ES-I3 (cell line): ENCODE results near the gene STPG1.

Source experiments
- H3K36me3 ChIP-seq: 2 replicates; pipeline ENCODE4 v1.6.1; 2013; ENCODE audit warnings: mild to moderate bottlenecking, low read length, control low read depth, moderate library complexity; ENCODE audit not compliant: insufficient read depth
- H3K4me1 ChIP-seq: 2 replicates; pipeline ENCODE4 v1.6.1; 2013; ENCODE audit warnings: mild to moderate bottlenecking, control low read depth, low read length; ENCODE audit not compliant: insufficient read depth
- H3K9ac ChIP-seq: 2 replicates; pipeline ENCODE4 v1.6.1; 2013; ENCODE audit warnings: low read depth, mild to moderate bottlenecking, low read length, moderate library complexity
- H3K9me3 ChIP-seq: 2 replicates; pipeline ENCODE4 v1.6.1; 2013; ENCODE audit warnings: mild to moderate bottlenecking, low read length, moderate library complexity; ENCODE audit not compliant: control insufficient read depth, insufficient read depth

Gene STPG1

GRCh38 chr1:24339996-24340395 lies 73.6 kb downstream of the STPG1 start:
- H3K36me3 ChIP-seq, result no peaks in the 10 kb centered on the region
- H3K4me1 ChIP-seq, result peaks cover 31% of the 10 kb centered on the region
- no peak overlapping the region for H3K9ac ChIP-seq
- no peaks in the 10 kb centered on the region for H3K9me3 ChIP-seq

- H3K9ac ChIP-seq, result no peak overlapping the region
- peaks cover 31% of the 10 kb centered on the region for H3K4me1 ChIP-seq
- H3K9me3 ChIP-seq, result no peaks in the 10 kb centered on the region
- H3K36me3 ChIP-seq, result no peaks in the 10 kb centered on the region
Observed at GRCh38 chr1:24338447-24338846, 75.1 kb downstream of the STPG1 start.

GRCh38 chr1:24337455-24337854 lies 76.1 kb downstream of the STPG1 start:
- no peaks in the 10 kb centered on the region for H3K36me3 ChIP-seq
- peaks cover 31% of the 10 kb centered on the region for H3K4me1 ChIP-seq
- H3K9ac ChIP-seq, result no peak overlapping the region
- H3K9me3 ChIP-seq, result no peaks in the 10 kb centered on the region

- Histone ChIP-seq H3K36me3 (no peaks in the 10 kb centered on the region), H3K4me1 (peaks cover 22% of the 10 kb centered on the region), H3K9ac (no peak overlapping the region), H3K9me3 (no peaks in the 10 kb centered on the region)
Observed at GRCh38 chr1:24336075-24336474, 77.5 kb downstream of the STPG1 start.

GRCh38 chr1:24331961-24332673 lies 81.5 kb downstream of the STPG1 start:
- no peak overlapping the region for H3K9ac ChIP-seq
- H3K36me3 ChIP-seq, result no peaks in the 10 kb centered on the region
- peaks cover 17% of the 10 kb centered on the region; the same call in 1 of the 2 replicates for H3K4me1 ChIP-seq
- no peaks in the 10 kb centered on the region for H3K9me3 ChIP-seq

GRCh38 chr1:24329797-24330543 lies 83.6 kb downstream of the STPG1 start:
- H3K9ac ChIP-seq, result no peak overlapping the region
- no peaks in the 10 kb centered on the region for H3K9me3 ChIP-seq
- H3K36me3 ChIP-seq, result no peaks in the 10 kb centered on the region
- H3K4me1 ChIP-seq, result peaks cover 17% of the 10 kb centered on the region; the same call in 1 of the 2 replicates

- no peak overlapping the region for H3K9ac ChIP-seq
- no peaks in the 10 kb centered on the region for H3K9me3 ChIP-seq
- H3K4me1 ChIP-seq, result peaks cover 17% of the 10 kb centered on the region; the same call in 1 of the 2 replicates
- no peaks in the 10 kb centered on the region for H3K36me3 ChIP-seq
Observed at GRCh38 chr1:24329331-24329730, 84.3 kb downstream of the STPG1 start.

GRCh38 chr1:24327891-24328290 lies 85.7 kb downstream of the STPG1 start:
- peaks cover 24% of the 10 kb centered on the region for H3K4me1 ChIP-seq
- H3K9me3 ChIP-seq, result no peaks in the 10 kb centered on the region
- no peak overlapping the region for H3K9ac ChIP-seq
- H3K36me3 ChIP-seq, result no peaks in the 10 kb centered on the region

GRCh38 chr1:24327486-24327885 lies 86.1 kb downstream of the STPG1 start:
- H3K36me3 ChIP-seq, result no peaks in the 10 kb centered on the region
- H3K9ac ChIP-seq, result no peak overlapping the region
- peaks cover 26% of the 10 kb centered on the region for H3K4me1 ChIP-seq
- H3K9me3 ChIP-seq, result no peaks in the 10 kb centered on the region

GRCh38 chr1:24325587-24326449 lies 87.8 kb downstream of the STPG1 start:
- Histone ChIP-seq H3K36me3 (no peaks in the 10 kb centered on the region), H3K4me1 (peaks cover 32% of the 10 kb centered on the region), H3K9ac (no peak overlapping the region), H3K9me3 (no peaks in the 10 kb centered on the region)

GRCh38 chr1:24324903-24325302 lies 88.7 kb downstream of the STPG1 start:
- Histone ChIP-seq H3K9me3 (no peaks in the 10 kb centered on the region), H3K9ac (no peak overlapping the region), H3K36me3 (no peaks in the 10 kb centered on the region), H3K4me1 (peaks cover 29% of the 10 kb centered on the region)

GRCh38 chr1:24323281-24323680 lies 90.3 kb downstream of the STPG1 start:
- H3K9ac ChIP-seq, result no peak overlapping the region

GRCh38 chr1:24322470-24323177 lies 91.0 kb downstream of the STPG1 start:
- peaks cover 34% of the 10 kb centered on the region for H3K4me1 ChIP-seq
- H3K9ac ChIP-seq, result peak overlapping the region; percentile 77; the same call in 1 of the 2 replicates

More at GRCh38 chr1:24323281-24323680, 90.3 kb downstream of the STPG1 start:
- H3K4me1 ChIP-seq, result peaks cover 28% of the 10 kb centered on the region
- no peaks in the 10 kb centered on the region for H3K36me3 ChIP-seq
- H3K9me3 ChIP-seq, result no peaks in the 10 kb centered on the region

More at GRCh38 chr1:24322470-24323177, 91.0 kb downstream of the STPG1 start:
- no peaks in the 10 kb centered on the region for H3K36me3 ChIP-seq
- no peaks in the 10 kb centered on the region for H3K9me3 ChIP-seq
